ENCODE results near the gene SRGAP1.
"Not testable (repeated sequence)": the region's sequence is repeated elsewhere in the genome, so short reads cannot be mapped to it uniquely, and the experiment has no call there.

The SRGAP1 gene

GRCh38 chr12:64189530-64189929 lies 345.0 kb downstream of the SRGAP1 start:
- no peak for DNase-seq (ENCODE audit: low read depth in 2 of 2, low spot score in 1 of 2)

- no peak for DNase-seq (ENCODE audit: low read depth in 2 of 2, low spot score in 1 of 2)
Observed at GRCh38 chr12:64190140-64190539, 345.6 kb downstream of the SRGAP1 start.

- DNase-seq (ENCODE audit: low read depth in 2 of 2, low spot score in 1 of 2) = no peak
Observed at GRCh38 chr12:64192644-64193444, 348.3 kb downstream of the SRGAP1 start.

GRCh38 chr12:64193931-64194330 lies 349.4 kb downstream of the SRGAP1 start:
- DNase-seq (ENCODE audit: low read depth in 2 of 2, low spot score in 1 of 2) = no peak

- DNase-seq (ENCODE audit: low read depth in 2 of 2, low spot score in 1 of 2) = no peak
Observed at GRCh38 chr12:64194333-64195149, 350.0 kb downstream of the SRGAP1 start.

GRCh38 chr12:64195841-64196240 lies 351.3 kb downstream of the SRGAP1 start:
- not testable (repeated sequence) for DNase-seq (ENCODE audit: low read depth in 2 of 2, low spot score in 1 of 2)

- no peak for DNase-seq (ENCODE audit: low read depth in 2 of 2, low spot score in 1 of 2)
Observed at GRCh38 chr12:64203036-64203435, 358.5 kb downstream of the SRGAP1 start.

GRCh38 chr12:64203775-64204174 lies 359.3 kb downstream of the SRGAP1 start:
- no peak for DNase-seq (ENCODE audit: low read depth in 2 of 2, low spot score in 1 of 2)

GRCh38 chr12:64205542-64205941 lies 361.0 kb downstream of the SRGAP1 start:
- DNase-seq (ENCODE audit: low read depth in 2 of 2, low spot score in 1 of 2) = no peak

GRCh38 chr12:64207453-64207852 lies 363.0 kb downstream of the SRGAP1 start:
- DNase-seq (ENCODE audit: low read depth in 2 of 2, low spot score in 1 of 2) = no peak
